ENCODE measurements around the gene WDR72. TPM values are rescaled to one million over a fixed set of nuclear protein-coding genes. Genes with fewer than 3 reads are reported as not detected.

WDR72 gene
- total RNA-seq, 1 donor from 2014 or later: 0.14 TPM

- DNase-seq (ENCODE audit: low read depth): no peak
Measured at GRCh38 chr15:53762916-53763315, 3.5 kb upstream of the WDR72 start.

GRCh38 chr15:53758412-53758811, 1.1 kb downstream of the WDR72 start:
- Mint-ChIP-seq H3K4me1 (ENCODE audit: low read depth, unreplicated experiment) (no peaks in the 10 kb centered on the region), H3K27ac (ENCODE audit: unreplicated experiment) (no peak overlapping the region), H3K27me3 (ENCODE audit: low read depth, unreplicated experiment) (peaks cover 30% of the 10 kb centered on the region), H3K9me3 (ENCODE audit: unreplicated experiment) (no peaks in the 10 kb centered on the region), H3K36me3 (ENCODE audit: low read depth, unreplicated experiment) (no peaks in the 10 kb centered on the region), H3K4me3 (ENCODE audit: unreplicated experiment) (no peak overlapping the region)
- H2AFZ ChIP-seq (ENCODE audit: low read depth, low read length): no peak overlapping the region
- no peak overlapping the region for H3K27ac ChIP-seq (ENCODE audit: low read depth, low read length)
- H4K20me1 ChIP-seq (ENCODE audit: insufficient read depth, low read length): no peaks in the 10 kb centered on the region
- H3K4me3 ChIP-seq (ENCODE audit: insufficient read depth, low read depth, low read length): no peak overlapping the region
- DNase-seq (ENCODE audit: low read depth): no peak
- H3K9me3 ChIP-seq (ENCODE audit: insufficient read depth, low read depth, low read length): no peaks in the 10 kb centered on the region
- H3K36me3 ChIP-seq (ENCODE audit: insufficient read depth, low read length): no peaks in the 10 kb centered on the region
- no peaks in the 10 kb centered on the region for H3K79me2 ChIP-seq (ENCODE audit: insufficient read depth, low read length)
- peaks cover 8% of the 10 kb centered on the region for H3K27me3 ChIP-seq (ENCODE audit: insufficient read depth, low read length)
- no peak overlapping the region for H3K4me2 ChIP-seq (ENCODE audit: low read length)
- no peak overlapping the region for H3K9ac ChIP-seq (ENCODE audit: low read length)
- FAIRE-seq: no peak
- TF ChIP-seq CTCF (IDR thresholded peaks at IDR 0.05; ENCODE audit: insufficient read depth, low read depth, low read length) (no peak), EZH2 (IDR thresholded peaks at IDR 0.05; ENCODE audit: insufficient read depth, low read length) (no peak)
- H3K4me1 ChIP-seq (ENCODE audit: insufficient read depth, low read length): no peaks in the 10 kb centered on the region

More at GRCh38 chr15:53762916-53763315, 3.5 kb upstream of the WDR72 start:
- no peaks in the 10 kb centered on the region for H3K36me3 ChIP-seq (ENCODE audit: insufficient read depth, low read length)
- no peaks in the 10 kb centered on the region for H3K36me3 Mint-ChIP-seq (ENCODE audit: low read depth, unreplicated experiment)
- H4K20me1 ChIP-seq (ENCODE audit: insufficient read depth, low read length): no peaks in the 10 kb centered on the region
- FAIRE-seq: no peak
- H2AFZ ChIP-seq (ENCODE audit: low read depth, low read length): no peak overlapping the region
- H3K27me3 ChIP-seq (ENCODE audit: insufficient read depth, low read length): peaks cover 6% of the 10 kb centered on the region
- no peaks in the 10 kb centered on the region for H3K79me2 ChIP-seq (ENCODE audit: insufficient read depth, low read length)
- H3K27ac ChIP-seq (ENCODE audit: low read depth, low read length): no peak overlapping the region
- H3K4me2 ChIP-seq (ENCODE audit: low read length): no peak overlapping the region
- H3K4me3 Mint-ChIP-seq (ENCODE audit: unreplicated experiment): no peak overlapping the region
- H3K9me3 ChIP-seq (ENCODE audit: insufficient read depth, low read depth, low read length): no peaks in the 10 kb centered on the region
- no peak for TF ChIP-seq EZH2 (IDR thresholded peaks at IDR 0.05; ENCODE audit: insufficient read depth, low read length)
- no peak for TF ChIP-seq CTCF (IDR thresholded peaks at IDR 0.05; ENCODE audit: insufficient read depth, low read depth, low read length)
- H3K9ac ChIP-seq (ENCODE audit: low read length): no peak overlapping the region
- H3K9me3 Mint-ChIP-seq (ENCODE audit: unreplicated experiment): no peaks in the 10 kb centered on the region
- no peaks in the 10 kb centered on the region for H3K4me1 ChIP-seq (ENCODE audit: insufficient read depth, low read length)
- peaks cover 30% of the 10 kb centered on the region for H3K27me3 Mint-ChIP-seq (ENCODE audit: low read depth, unreplicated experiment)
- H3K27ac Mint-ChIP-seq (ENCODE audit: unreplicated experiment): no peak overlapping the region
- H3K4me3 ChIP-seq (ENCODE audit: insufficient read depth, low read depth, low read length): no peak overlapping the region
- no peaks in the 10 kb centered on the region for H3K4me1 Mint-ChIP-seq (ENCODE audit: low read depth, unreplicated experiment)

GRCh38 chr15:53757906-53758305, 1.6 kb downstream of the WDR72 start:
- Histone ChIP-seq H2AFZ (ENCODE audit: low read depth, low read length) (no peak overlapping the region), H4K20me1 (ENCODE audit: insufficient read depth, low read length) (no peaks in the 10 kb centered on the region), H3K36me3 (ENCODE audit: insufficient read depth, low read length) (no peaks in the 10 kb centered on the region), H3K27ac (ENCODE audit: low read depth, low read length) (no peak overlapping the region), H3K27me3 (ENCODE audit: insufficient read depth, low read length) (peaks cover 6% of the 10 kb centered on the region), H3K4me3 (ENCODE audit: insufficient read depth, low read depth, low read length) (no peak overlapping the region), H3K4me2 (ENCODE audit: low read length) (no peak overlapping the region), H3K4me1 (ENCODE audit: insufficient read depth, low read length) (no peaks in the 10 kb centered on the region), H3K9me3 (ENCODE audit: insufficient read depth, low read depth, low read length) (no peaks in the 10 kb centered on the region), H3K79me2 (ENCODE audit: insufficient read depth, low read length) (no peaks in the 10 kb centered on the region), H3K9ac (ENCODE audit: low read length) (no peak overlapping the region)
- Mint-ChIP-seq H3K4me1 (ENCODE audit: low read depth, unreplicated experiment) (no peaks in the 10 kb centered on the region), H3K9me3 (ENCODE audit: unreplicated experiment) (no peaks in the 10 kb centered on the region), H3K36me3 (ENCODE audit: low read depth, unreplicated experiment) (no peaks in the 10 kb centered on the region), H3K27ac (ENCODE audit: unreplicated experiment) (no peak overlapping the region), H3K27me3 (ENCODE audit: low read depth, unreplicated experiment) (peaks cover 26% of the 10 kb centered on the region), H3K4me3 (ENCODE audit: unreplicated experiment) (no peak overlapping the region)
- no peak for TF ChIP-seq EZH2 (IDR thresholded peaks at IDR 0.05; ENCODE audit: insufficient read depth, low read length)
- TF ChIP-seq CTCF (IDR thresholded peaks at IDR 0.05; ENCODE audit: insufficient read depth, low read depth, low read length): no peak
- DNase-seq (ENCODE audit: low read depth): no peak
- FAIRE-seq: no peak
